HFFc6 (cell line): ENCODE data around the gene GSK3B. TPM values are rescaled to one million over a fixed set of nuclear protein-coding genes. Genes with fewer than 3 reads are reported as not detected.

ENCODE experiments used
- DNase-seq: peaks from one replicate; pipeline ENCODE4 v3.0.0-alpha.2; 2018
- H3K27ac Mint-ChIP-seq: 2 replicates; pipeline ENCODE4 v1.8.0; 2020; ENCODE audit warnings: mild to moderate bottlenecking, mixed read lengths
- H3K27me3 Mint-ChIP-seq: 2 replicates; pipeline ENCODE4 v1.8.0; 2021; ENCODE audit warnings: mild to moderate bottlenecking, moderate library complexity, mixed read lengths; ENCODE audit not compliant: insufficient read depth
- H3K36me3 Mint-ChIP-seq: 2 replicates; pipeline ENCODE4 v1.8.0; 2021; ENCODE audit warnings: low read depth, mixed read lengths
- H3K4me1 Mint-ChIP-seq: 2 replicates; pipeline ENCODE4 v1.8.0; 2020; ENCODE audit warnings: low read depth, mixed read lengths
- H3K4me3 Mint-ChIP-seq: 2 replicates; pipeline ENCODE4 v1.8.0; 2020; ENCODE audit warnings: mild to moderate bottlenecking, moderate library complexity, mixed read lengths
- H3K9me3 Mint-ChIP-seq: 2 replicates; pipeline ENCODE4 v1.8.0; 2020; ENCODE audit warnings: mild to moderate bottlenecking, mixed read lengths
- CTCF ChIP-seq: fragments of 200-600 bp; sonication (generic); IDR thresholded peaks from 2 replicates; pipeline ENCODE4 v1.5.0; 2021; ENCODE audit warnings: antibody characterized with exemption, mild to moderate bottlenecking
- total RNA-seq, 6 experiments: library from RNA; stranded (reverse); fragmentation: NEBNext Ultra II Directional; extraction: Animal tissue kit (Norgen Biotek cat#: 25700); gene quantifications; 2 replicates in 1 of 6; 3 replicates in 5 of 6; pipeline ENCODE4 v1.2.3, GENCODE V29; 2021

Gene GSK3B
- total RNA-seq, 6 experiments from 2014 or later = 42.9 to 52.8 (median 49.6) TPM

- Mint-ChIP-seq H3K36me3 (no peaks in the 10 kb centered on the region), H3K9me3 (no peaks in the 10 kb centered on the region), H3K27me3 (peaks cover 7% of the 10 kb centered on the region), H3K4me1 (no peaks in the 10 kb centered on the region), H3K27ac (no peak overlapping the region), H3K4me3 (no peak overlapping the region)
- no peak for DNase-seq
- TF ChIP-seq CTCF = no peak
Measured at GRCh38 chr3:119783883-119784282, 310.4 kb downstream of the GSK3B start.

GRCh38 chr3:119783255-119783654 is 311.0 kb downstream of the GSK3B start:
- Mint-ChIP-seq H3K27ac (no peak overlapping the region), H3K4me3 (no peak overlapping the region), H3K36me3 (no peaks in the 10 kb centered on the region), H3K4me1 (no peaks in the 10 kb centered on the region), H3K27me3 (peaks cover 7% of the 10 kb centered on the region), H3K9me3 (no peaks in the 10 kb centered on the region)
- TF ChIP-seq CTCF = no peak
- DNase-seq = no peak

- no peaks in the 10 kb centered on the region for H3K9me3 Mint-ChIP-seq
Measured at GRCh38 chr3:119782460-119782859, 311.8 kb downstream of the GSK3B start.

GRCh38 chr3:119781330-119782198 is 312.7 kb downstream of the GSK3B start, which contains the start of gene NR1I2:
Gene NR1I2 (plus strand): TSS chr3:119782101.
- no peak within 1 kb of the TSS for H3K4me3 Mint-ChIP-seq
- no peaks in the 10 kb centered on the region for H3K4me1 Mint-ChIP-seq

More at GRCh38 chr3:119782460-119782859, 311.8 kb downstream of the GSK3B start:
- no peak overlapping the region for H3K27ac Mint-ChIP-seq
- DNase-seq = no peak
- no peaks in the 10 kb centered on the region for H3K4me1 Mint-ChIP-seq
- no peak for TF ChIP-seq CTCF
- H3K4me3 Mint-ChIP-seq = no peak overlapping the region
- peaks cover 7% of the 10 kb centered on the region for H3K27me3 Mint-ChIP-seq
- no peaks in the 10 kb centered on the region for H3K36me3 Mint-ChIP-seq

GRCh38 chr3:119779731-119780383 is 314.4 kb downstream of the GSK3B start:
- Mint-ChIP-seq H3K9me3 (peaks cover 11% of the 10 kb centered on the region), H3K27ac (no peak overlapping the region), H3K4me3 (no peak overlapping the region), H3K36me3 (peaks cover 7% of the 10 kb centered on the region), H3K27me3 (peaks cover 6% of the 10 kb centered on the region), H3K4me1 (no peaks in the 10 kb centered on the region)
- TF ChIP-seq CTCF = no peak
- DNase-seq = no peak

More at GRCh38 chr3:119781330-119782198, 312.7 kb downstream of the GSK3B start, which contains the start of gene NR1I2:
- DNase-seq = no peak
- no peak for TF ChIP-seq CTCF
- Mint-ChIP-seq H3K27me3 (peaks cover 7% of the 10 kb centered on the region), H3K9me3 (peaks cover under 1% of the 10 kb centered on the region; the same call in 1 of the 2 replicates), H3K27ac (no peak within 1 kb of the TSS), H3K36me3 (peaks cover under 1% of the 10 kb centered on the region; the same call in 1 of the 2 replicates)
